PC-3 (cell line): Measurements from ENCODE around the gene UBA1. TPM values are rescaled to one million over a fixed set of nuclear protein-coding genes. Genes with fewer than 3 reads are reported as not detected.

Experiments used
- ATAC-seq: fragments of 200-7000 bp; cut with Tn5 transposase; 2 replicates; pipeline ENCODE4 v1.9.1; 2020; ENCODE audit warnings: mild to moderate bottlenecking, moderate library complexity
- BruUV-seq: library from RNA; stranded (reverse); fragments of 400-500 nt; replicated peaks from 2 replicates; lab custom pipeline; 2021; lab: Mats Ljungman, UMichigan
- CTCF ChIA-PET: fragments of 300-600 bp; sonication (Branson Sonifier 250); formaldehyde crosslinking; loops from one replicate; lab custom pipeline; 2022; ENCODE audit warnings: antibody characterized with exemption; lab: Charles Lee
- POLR2A ChIA-PET: fragments of 300-600 bp; sonication (Branson Sonifier 250); formaldehyde crosslinking; loops from one replicate; lab custom pipeline; 2022; ENCODE audit warnings: antibody characterized with exemption; ENCODE audit not compliant: unreplicated experiment; lab: Charles Lee
- DNase-seq: peaks from one replicate; pipeline ENCODE4 v3.0.0-alpha.2; 2015
- H2AFZ ChIP-seq: fragments of 300-600 bp; sonication (generic); 2 replicates; pipeline ENCODE4 v1.6.0; 2016; ENCODE audit warnings: antibody characterized with exemption, low read length
- H3F3A ChIP-seq: fragments of 300-600 bp; sonication (generic); one replicate; pipeline ENCODE4 v1.6.0; 2017; ENCODE audit warnings: antibody characterized with exemption, low read length, control low read depth, mild to moderate bottlenecking; ENCODE audit not compliant: unreplicated experiment
- H3K27ac ChIP-seq: fragments of 300-600 bp; sonication (generic); 2 replicates; pipeline ENCODE4 v1.5.1; 2016; ENCODE audit warnings: mild to moderate bottlenecking, low read length
- H3K27me3 ChIP-seq: fragments of 300-600 bp; sonication (generic); 2 replicates; pipeline ENCODE4 v1.6.1; 2016; ENCODE audit warnings: low read length, mixed read lengths
- H3K36me3 ChIP-seq: fragments of 300-600 bp; sonication (generic); 2 replicates; pipeline ENCODE4 v1.6.1; 2016; ENCODE audit warnings: low read depth, mixed run types, low read length, mixed read lengths
- H3K4me1 ChIP-seq: fragments of 300-600 bp; sonication (generic); 2 replicates; pipeline ENCODE4 v1.5.1; 2016; ENCODE audit warnings: low read length; ENCODE audit not compliant: insufficient read depth
- H3K4me2 ChIP-seq: fragments of 300-600 bp; sonication (generic); 2 replicates; pipeline ENCODE4 v1.6.0; 2016; ENCODE audit warnings: low read length
- H3K4me3 ChIP-seq: fragments of 300-600 bp; sonication (generic); 2 replicates; pipeline ENCODE4 v1.5.1; 2016; ENCODE audit warnings: mild to moderate bottlenecking, low read length, mixed read lengths
- H3K79me2 ChIP-seq: fragments of 300-600 bp; sonication (generic); 2 replicates; pipeline ENCODE4 v1.6.1; 2017; ENCODE audit warnings: low read length, mixed read lengths
- H3K9ac ChIP-seq: fragments of 300-600 bp; sonication (generic); 2 replicates; pipeline ENCODE4 v1.6.0; 2016; ENCODE audit warnings: mild to moderate bottlenecking, low read length
- H3K9me2 ChIP-seq: fragments of 300-600 bp; sonication (generic); replicated peaks from 2 replicates; pipeline ENCODE4 v1.6.1; 2016; ENCODE audit warnings: mixed run types, low read length, mixed read lengths
- H3K9me3 ChIP-seq: fragments of 300-600 bp; sonication (generic); 2 replicates; pipeline ENCODE4 v1.6.1; 2016; ENCODE audit warnings: low read length, mixed read lengths
- H4K20me1 ChIP-seq: fragments of 300-600 bp; sonication (generic); 2 replicates; pipeline ENCODE4 v1.6.1; 2016; ENCODE audit warnings: low read length, mixed read lengths
- CTCF ChIP-seq: fragments of 300-600 bp; sonication (generic); conservative IDR thresholded peaks from 2 replicates; pipeline ENCODE4 v1.5.1; 2017; ENCODE audit warnings: antibody characterized with exemption, low read depth, mild to moderate bottlenecking, low read length
- EZH2 ChIP-seq: fragments of 300-600 bp; sonication (generic); IDR thresholded peaks from one replicate; pipeline ENCODE4 v1.6.1; 2017; ENCODE audit warnings: antibody characterized with exemption, mild to moderate bottlenecking, low read length; ENCODE audit not compliant: unreplicated experiment
- EZH2phosphoT487 ChIP-seq: fragments of 300-600 bp; sonication (generic); IDR thresholded peaks from 2 replicates; pipeline ENCODE4 v1.6.1; 2018; ENCODE audit warnings: mild to moderate bottlenecking, antibody characterized with exemption, low read length, borderline replicate concordance
- intact Hi-C: fragments of 100-400 bp; cut with micrococcal nuclease; formaldehyde crosslinking; loops from 2 replicates; pipeline ENCODE4 v1.9.0; 2023
- total RNA-seq: library from RNA; depleted of rRNA; stranded (reverse); fragments of >200 nt; gene quantifications from 2 replicates; pipeline ENCODE4 v1.2.3, GENCODE V29; 2014

UBA1 gene
- total RNA-seq, 1 experiment from 2014 or later, result 282 TPM

DNA sequence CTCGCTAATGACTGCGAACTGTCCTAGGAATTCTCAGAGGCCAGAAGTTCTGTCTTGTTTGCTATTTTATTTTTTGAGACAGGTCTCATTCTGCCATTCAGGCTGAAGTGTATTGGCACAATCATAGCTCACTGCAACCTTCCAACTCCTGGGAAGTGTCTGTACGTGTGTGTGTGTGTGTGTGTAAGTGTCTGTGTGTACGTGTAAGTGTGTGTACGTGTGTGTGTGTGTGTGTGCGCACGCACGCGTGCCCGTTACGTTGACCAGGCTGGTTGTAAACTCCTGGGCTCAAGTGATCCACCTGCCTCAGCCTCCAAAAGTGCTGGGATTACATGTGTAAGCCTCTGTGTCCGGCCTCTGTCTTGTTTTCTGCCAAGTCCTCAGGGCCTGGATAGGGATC, 14.5 kb downstream of the UBA1 start:
- Histone ChIP-seq H3K36me3 (peaks cover 82% of the 10 kb centered on the region), H3K27ac (no peak overlapping the region), H3K4me1 (no peaks in the 10 kb centered on the region), H4K20me1 (no peaks in the 10 kb centered on the region), H3K27me3 (no peaks in the 10 kb centered on the region), H3K9ac (no peak overlapping the region), H3F3A (no peaks in the 10 kb centered on the region), H3K79me2 (0 out of 2 replicates have a peak, but pooled peaks cover 6% of the 10 kb centered on the region), H3K9me3 (no peaks in the 10 kb centered on the region), H3K4me2 (no peak overlapping the region), H3K9me2 (no peaks in the 10 kb centered on the region), H2AFZ (no peak overlapping the region), H3K4me3 (no peak overlapping the region)
- POLR2A ChIA-PET, result no interaction called here
- no peak for DNase-seq
- CTCF ChIA-PET, result no interaction called here
- intact Hi-C loops, result no loop called here
- ATAC-seq, result no peak
- TF ChIP-seq EZH2, result no peak
- no peak for TF ChIP-seq CTCF
- no peak for TF ChIP-seq EZH2phosphoT487
- no TSS peak for BruUV-seq

DNA sequence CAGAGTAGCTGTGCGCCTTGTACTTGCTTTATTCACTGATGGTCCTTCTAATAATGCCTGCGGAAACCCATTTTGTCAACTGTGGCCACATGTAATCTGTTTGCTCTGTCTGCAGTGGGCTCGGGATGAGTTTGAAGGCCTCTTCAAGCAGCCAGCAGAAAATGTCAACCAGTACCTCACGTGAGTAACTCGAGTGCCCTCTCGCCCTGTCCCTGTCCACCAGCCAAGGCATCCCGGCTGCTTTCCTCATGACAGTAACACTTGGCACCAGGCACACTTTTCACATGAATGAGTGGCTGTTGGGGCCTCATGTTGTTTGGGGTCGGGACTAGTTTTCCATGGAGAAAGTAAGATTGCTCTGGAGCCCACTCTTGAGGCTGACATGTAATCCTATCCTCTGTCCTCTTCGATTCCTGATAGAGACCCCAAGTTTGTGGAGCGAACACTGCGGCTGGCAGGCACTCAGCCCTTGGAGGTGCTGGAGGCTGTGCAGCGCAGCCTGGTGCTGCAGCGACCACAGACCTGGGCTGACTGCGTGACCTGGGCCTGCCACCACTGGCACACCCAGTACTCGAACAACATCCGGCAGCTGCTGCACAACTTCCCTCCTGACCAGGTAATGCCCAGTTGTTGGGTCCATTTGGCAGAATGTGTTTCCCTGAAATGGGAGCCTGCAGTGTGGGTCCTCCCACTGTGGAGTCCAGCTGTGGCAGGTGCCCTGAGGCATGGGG, 16.0 kb downstream of the UBA1 start:
- no peak overlapping the region for H3K9ac ChIP-seq
- TF ChIP-seq EZH2phosphoT487, result no peak
- TF ChIP-seq CTCF, result no peak
- TF ChIP-seq EZH2, result no peak
- no peak overlapping the region for H2AFZ ChIP-seq
- no peaks in the 10 kb centered on the region for H3K4me1 ChIP-seq
- no peaks in the 10 kb centered on the region for H3K9me2 ChIP-seq
- DNase-seq (no peak), ATAC-seq (no peak)
- H3K36me3 ChIP-seq, result peaks cover 85% of the 10 kb centered on the region
- H3K27ac ChIP-seq, result no peak overlapping the region
- no peaks in the 10 kb centered on the region for H3K27me3 ChIP-seq
- H3F3A ChIP-seq, result no peaks in the 10 kb centered on the region
- H3K79me2 ChIP-seq, result 0 out of 2 replicates have a peak, but pooled peaks cover 5% of the 10 kb centered on the region
- ChIA-PET CTCF (no interaction called here), POLR2A (interaction anchor here (0.5 to 0.7 kb wide), 2 partner anchors 49 to 78 kb away, joined by 3 read pairs; no protein-coding TSS in a partner anchor)
- H3K4me3 ChIP-seq, result no peak overlapping the region
- H3K4me2 ChIP-seq, result no peak overlapping the region
- intact Hi-C loops, result no loop called here
- H4K20me1 ChIP-seq, result no peaks in the 10 kb centered on the region
- BruUV-seq, result no TSS peak
- H3K9me3 ChIP-seq, result no peaks in the 10 kb centered on the region
